Fibroblast of lung (primary cell): ENCODE measurements around the gene KLK11. TPM values are rescaled to one million over a fixed set of nuclear protein-coding genes. Genes with fewer than 3 reads are reported as not detected.

Experiments
- DNase-seq, 2 donors: peaks; one replicate each; pipeline versions ENCODE4 v3.0.0 to v3.0.0-alpha.2; 2010; ENCODE audit warnings: low read depth in 2 of 2
- H2AFZ ChIP-seq: 2 replicates; pipeline ENCODE4 v1.5.1; 2012; ENCODE audit warnings: low read length, control low read depth, inconsistent platforms
- H3K27ac ChIP-seq: 2 replicates; pipeline ENCODE4 v1.5.1; 2011; ENCODE audit warnings: low read length, control low read depth; ENCODE audit not compliant: insufficient read depth
- H3K27me3 ChIP-seq: 2 replicates; pipeline ENCODE4 v1.5.1; 2011; ENCODE audit warnings: mild to moderate bottlenecking, low read length; ENCODE audit not compliant: control insufficient read depth, insufficient read depth
- H3K36me3 ChIP-seq: 2 replicates; pipeline ENCODE4 v1.5.1; 2011; ENCODE audit warnings: low read length; ENCODE audit not compliant: control insufficient read depth, insufficient read depth
- H3K4me1 ChIP-seq: 2 replicates; pipeline ENCODE4 v1.5.1; 2011; ENCODE audit warnings: low read length; ENCODE audit not compliant: control insufficient read depth, insufficient read depth; ENCODE audit errors: extremely low read depth
- H3K4me2 ChIP-seq: 2 replicates; pipeline ENCODE4 v1.5.1; 2011; ENCODE audit warnings: low read length, control low read depth; ENCODE audit not compliant: insufficient read depth; ENCODE audit errors: extremely low read depth
- H3K4me3 ChIP-seq, 4 experiments: fragments of 200-600 bp in 1 of 4; sonication (generic) in 1 of 4; replicated peaks in 1 of 4; 2 replicates each; pipeline ENCODE4 v1.5.1; 2011 to 2016; ENCODE audit warnings: low read length in 4 of 4, low read depth in 3 of 4, mild to moderate bottlenecking in 3 of 4, control low read depth in 2 of 4, inconsistent platforms in 1 of 4, mixed read lengths in 1 of 4; ENCODE audit not compliant: insufficient read depth in 1 of 4; ENCODE audit errors: control extremely low read depth in 1 of 4
- H3K79me2 ChIP-seq: 2 replicates; pipeline ENCODE4 v1.5.1; 2012; ENCODE audit warnings: mild to moderate bottlenecking, low read length, inconsistent platforms; ENCODE audit not compliant: control insufficient read depth, insufficient read depth
- H3K9ac ChIP-seq: 2 replicates; pipeline ENCODE4 v1.5.1; 2011; ENCODE audit warnings: mild to moderate bottlenecking, low read length, control low read depth; ENCODE audit not compliant: insufficient read depth
- H3K9me3 ChIP-seq: 2 replicates; pipeline ENCODE4 v1.5.1; 2012; ENCODE audit warnings: low read depth, low read length; ENCODE audit not compliant: control insufficient read depth, insufficient read depth
- H4K20me1 ChIP-seq: 2 replicates; pipeline ENCODE4 v1.5.1; 2011; ENCODE audit warnings: low read length; ENCODE audit not compliant: control insufficient read depth, insufficient read depth; ENCODE audit errors: extremely low read depth
- EZH2 ChIP-seq: IDR thresholded peaks from 2 replicates; pipeline ENCODE4 v1.5.1; 2012; ENCODE audit warnings: low read length, control low read depth, mild to moderate bottlenecking; ENCODE audit errors: missing control alignments
- polyA plus RNA-seq, 2 donors: library from polyadenylated mRNA; depleted of rRNA in 1 of 2; stranded (reverse) in 1 of 2; unstranded in 1 of 2; fragments of >200 nt; gene quantifications; 2 replicates each; pipeline ENCODE4 v1.2.1, GENCODE V29; 2011 to 2012; ENCODE audit warnings: missing spikeins in 1 of 2
- total RNA-seq: library from RNA; depleted of rRNA; stranded (reverse); fragments of >200 nt; gene quantifications from 2 replicates; pipeline ENCODE4 v1.2.1, GENCODE V29; 2014
- TF ChIP-seq, protein P1 (sequence below), 2 donors: IDR thresholded peaks in 1 of 2; conservative IDR thresholded peaks in 1 of 2; 1 replicate in 1 of 2; 2 replicates in 1 of 2; pipeline ENCODE4 v1.5.1; 2011 to 2012; ENCODE audit warnings: low read length in 2 of 2, control low read depth in 1 of 2, inconsistent platforms in 1 of 2, low read depth in 1 of 2, mild to moderate bottlenecking in 1 of 2

KLK11 gene
- total and polyA plus RNA-seq, 2 donors (not counting 1 experiment from before 2014, with no cell fraction given), result not detected

DNA sequence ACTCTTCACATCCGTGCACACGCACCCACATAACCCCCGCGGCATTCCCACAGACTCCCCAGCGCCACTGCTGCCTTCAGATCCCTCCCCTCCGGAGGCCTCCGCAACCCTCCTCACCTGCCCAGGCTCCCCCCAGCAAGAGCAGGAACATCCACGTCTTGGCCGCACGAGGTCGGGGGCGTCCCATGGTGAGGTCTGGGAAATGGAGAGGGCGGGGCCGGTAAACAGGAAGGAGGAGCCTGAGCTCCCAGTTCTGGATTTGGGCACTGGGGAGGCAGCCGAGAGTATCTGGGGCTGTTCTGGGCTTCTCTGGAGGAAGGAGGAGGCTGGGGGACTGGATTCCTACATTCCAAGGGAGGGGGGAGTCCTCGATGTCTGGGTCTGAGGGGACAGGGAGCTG lies 25.4 kb downstream of the KLK11 start:
- H2AFZ ChIP-seq, result no peak overlapping the region
- no peaks in the 10 kb centered on the region for H3K27me3 ChIP-seq
- no peak overlapping the region for H3K27ac ChIP-seq
- no peaks in the 10 kb centered on the region for H4K20me1 ChIP-seq
- no peak overlapping the region for H3K4me3 ChIP-seq
- no peaks in the 10 kb centered on the region for H3K79me2 ChIP-seq
- no peaks in the 10 kb centered on the region for H3K36me3 ChIP-seq
- DNase-seq, result no peak
- H3K4me1 ChIP-seq, result no peaks in the 10 kb centered on the region
- TF ChIP-seq, protein P1, sequence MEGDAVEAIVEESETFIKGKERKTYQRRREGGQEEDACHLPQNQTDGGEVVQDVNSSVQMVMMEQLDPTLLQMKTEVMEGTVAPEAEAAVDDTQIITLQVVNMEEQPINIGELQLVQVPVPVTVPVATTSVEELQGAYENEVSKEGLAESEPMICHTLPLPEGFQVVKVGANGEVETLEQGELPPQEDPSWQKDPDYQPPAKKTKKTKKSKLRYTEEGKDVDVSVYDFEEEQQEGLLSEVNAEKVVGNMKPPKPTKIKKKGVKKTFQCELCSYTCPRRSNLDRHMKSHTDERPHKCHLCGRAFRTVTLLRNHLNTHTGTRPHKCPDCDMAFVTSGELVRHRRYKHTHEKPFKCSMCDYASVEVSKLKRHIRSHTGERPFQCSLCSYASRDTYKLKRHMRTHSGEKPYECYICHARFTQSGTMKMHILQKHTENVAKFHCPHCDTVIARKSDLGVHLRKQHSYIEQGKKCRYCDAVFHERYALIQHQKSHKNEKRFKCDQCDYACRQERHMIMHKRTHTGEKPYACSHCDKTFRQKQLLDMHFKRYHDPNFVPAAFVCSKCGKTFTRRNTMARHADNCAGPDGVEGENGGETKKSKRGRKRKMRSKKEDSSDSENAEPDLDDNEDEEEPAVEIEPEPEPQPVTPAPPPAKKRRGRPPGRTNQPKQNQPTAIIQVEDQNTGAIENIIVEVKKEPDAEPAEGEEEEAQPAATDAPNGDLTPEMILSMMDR (conservative IDR thresholded peaks at IDR 0.05 in 1 of 2, IDR thresholded peaks at IDR 0.05 in 1 of 2; ENCODE audit: low read depth in 1 of 2, low read length in 2 of 2), result no peak
- TF ChIP-seq EZH2, result no peak
- H3K4me2 ChIP-seq, result no peak overlapping the region
- H3K9me3 ChIP-seq, result no peaks in the 10 kb centered on the region
- no peak overlapping the region for H3K9ac ChIP-seq

DNA sequence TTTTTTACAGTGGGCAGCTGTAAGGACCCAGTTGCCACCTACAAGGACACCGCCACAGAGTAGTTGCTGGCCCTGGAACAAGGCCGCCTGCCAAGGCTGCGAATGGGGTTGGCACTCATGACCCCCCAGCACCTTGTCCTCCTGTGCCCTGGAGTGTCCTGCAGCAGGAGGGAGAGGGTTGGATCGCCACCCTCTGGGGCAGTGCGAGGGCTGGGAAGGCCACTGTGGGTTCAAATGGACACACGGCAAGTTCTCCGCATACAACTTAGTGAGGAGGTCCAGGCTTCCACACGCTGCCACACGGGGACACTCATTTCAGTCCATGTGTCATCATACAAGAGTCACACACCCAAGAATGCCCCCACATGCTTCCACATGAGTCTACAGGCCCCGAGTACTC lies 26.0 kb downstream of the KLK11 start:
- Histone ChIP-seq H3K27ac (no peak overlapping the region), H3K36me3 (no peaks in the 10 kb centered on the region), H3K4me1 (no peaks in the 10 kb centered on the region), H3K9ac (no peak overlapping the region), H3K9me3 (no peaks in the 10 kb centered on the region), H2AFZ (no peak overlapping the region), H3K4me2 (no peak overlapping the region), H3K4me3 (no peak overlapping the region), H3K27me3 (no peaks in the 10 kb centered on the region), H3K79me2 (no peaks in the 10 kb centered on the region), H4K20me1 (no peaks in the 10 kb centered on the region)
- TF ChIP-seq, protein P1 (conservative IDR thresholded peaks at IDR 0.05 in 1 of 2, IDR thresholded peaks at IDR 0.05 in 1 of 2; ENCODE audit: low read depth in 1 of 2, low read length in 2 of 2), result no peak
- no peak for TF ChIP-seq EZH2
- DNase-seq, result no peak

DNA sequence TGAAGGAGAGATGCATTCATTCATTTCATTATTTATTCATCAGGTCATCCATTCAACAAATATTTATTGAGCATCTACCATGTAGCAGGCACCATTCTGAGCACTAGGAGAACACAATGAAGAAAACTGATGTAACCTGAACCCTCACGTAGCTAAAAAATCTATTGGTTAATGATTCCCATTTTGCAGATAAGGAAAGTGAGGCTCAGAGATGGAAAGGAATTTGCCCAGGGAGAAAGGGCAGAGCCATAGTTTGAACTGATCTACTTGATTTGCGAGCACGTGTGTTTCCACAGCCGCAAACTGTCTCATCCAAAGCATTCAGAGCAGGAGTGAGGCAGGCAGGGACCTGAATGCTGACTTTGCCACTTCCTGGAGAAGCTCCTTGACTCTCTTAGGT lies 27.7 kb downstream of the KLK11 start:
- no peak overlapping the region for H3K4me2 ChIP-seq
- H2AFZ ChIP-seq, result no peak overlapping the region
- H3K27me3 ChIP-seq, result no peaks in the 10 kb centered on the region
- H3K4me1 ChIP-seq, result no peaks in the 10 kb centered on the region
- no peak overlapping the region for H3K4me3 ChIP-seq
- no peaks in the 10 kb centered on the region for H3K79me2 ChIP-seq
- no peak for TF ChIP-seq EZH2
- TF ChIP-seq, protein P1 (conservative IDR thresholded peaks at IDR 0.05 in 1 of 2, IDR thresholded peaks at IDR 0.05 in 1 of 2; ENCODE audit: low read depth in 1 of 2, low read length in 2 of 2), result no peak
- H3K9me3 ChIP-seq, result no peaks in the 10 kb centered on the region
- no peaks in the 10 kb centered on the region for H4K20me1 ChIP-seq
- H3K36me3 ChIP-seq, result no peaks in the 10 kb centered on the region
- no peak overlapping the region for H3K9ac ChIP-seq
- DNase-seq, result no peak
- no peak overlapping the region for H3K27ac ChIP-seq
